NCI-H1436 (cell line): ENCODE results near the gene SLC12A7.
"Not testable (repeated sequence)": the region's sequence is repeated elsewhere in the genome, so short reads cannot be mapped to it uniquely, and the experiment has no call there.

Source experiments
- DNase-seq: peaks from one replicate; lab custom pipeline; 2025; lab: John Stamatoyannopoulos, UW

The SLC12A7 gene

GRCh38 chr5:1035421-1036405, 76.2 kb downstream of the SLC12A7 start:
- no peak for DNase-seq

GRCh38 chr5:1034986-1035385, 76.9 kb downstream of the SLC12A7 start:
- no peak for DNase-seq

GRCh38 chr5:1034421-1034905, 77.4 kb downstream of the SLC12A7 start:
- no peak for DNase-seq

- no peak for DNase-seq
Measured at GRCh38 chr5:1033606-1034420, 78.0 kb downstream of the SLC12A7 start.

- no peak for DNase-seq
Measured at GRCh38 chr5:1033178-1033577, 78.7 kb downstream of the SLC12A7 start.

GRCh38 chr5:1032551-1033027, 79.3 kb downstream of the SLC12A7 start:
- no peak for DNase-seq

GRCh38 chr5:1032011-1032410, 79.9 kb downstream of the SLC12A7 start:
- DNase-seq = no peak

GRCh38 chr5:1031306-1031959, 80.4 kb downstream of the SLC12A7 start:
- DNase-seq = no peak

GRCh38 chr5:1030801-1031271, 81.0 kb downstream of the SLC12A7 start:
- no peak for DNase-seq

- DNase-seq = no peak
Measured at GRCh38 chr5:1029945-1030625, 81.8 kb downstream of the SLC12A7 start.

GRCh38 chr5:1029282-1029944, 82.5 kb downstream of the SLC12A7 start:
- no peak for DNase-seq

GRCh38 chr5:1028481-1029281, 83.2 kb downstream of the SLC12A7 start:
- DNase-seq = no peak

- DNase-seq = no peak
Measured at GRCh38 chr5:1027631-1028441, 84.0 kb downstream of the SLC12A7 start.

- DNase-seq = no peak
Measured at GRCh38 chr5:1026700-1027621, 84.9 kb downstream of the SLC12A7 start.

GRCh38 chr5:1021969-1022336, 89.9 kb downstream of the SLC12A7 start:
- not testable (repeated sequence) for DNase-seq

- DNase-seq = no peak
Measured at GRCh38 chr5:1021136-1021968, 90.5 kb downstream of the SLC12A7 start.

- DNase-seq = no peak
Measured at GRCh38 chr5:1020452-1020961, 91.4 kb downstream of the SLC12A7 start.
